ENCODE results near the gene SRSF9.
A peak's percentile ranks its signal among the peaks of the same experiment; 100 is the strongest.
"Not testable (repeated sequence)": the region's sequence is repeated elsewhere in the genome, so short reads cannot be mapped to it uniquely, and the experiment has no call there.

Gene SRSF9

DNA sequence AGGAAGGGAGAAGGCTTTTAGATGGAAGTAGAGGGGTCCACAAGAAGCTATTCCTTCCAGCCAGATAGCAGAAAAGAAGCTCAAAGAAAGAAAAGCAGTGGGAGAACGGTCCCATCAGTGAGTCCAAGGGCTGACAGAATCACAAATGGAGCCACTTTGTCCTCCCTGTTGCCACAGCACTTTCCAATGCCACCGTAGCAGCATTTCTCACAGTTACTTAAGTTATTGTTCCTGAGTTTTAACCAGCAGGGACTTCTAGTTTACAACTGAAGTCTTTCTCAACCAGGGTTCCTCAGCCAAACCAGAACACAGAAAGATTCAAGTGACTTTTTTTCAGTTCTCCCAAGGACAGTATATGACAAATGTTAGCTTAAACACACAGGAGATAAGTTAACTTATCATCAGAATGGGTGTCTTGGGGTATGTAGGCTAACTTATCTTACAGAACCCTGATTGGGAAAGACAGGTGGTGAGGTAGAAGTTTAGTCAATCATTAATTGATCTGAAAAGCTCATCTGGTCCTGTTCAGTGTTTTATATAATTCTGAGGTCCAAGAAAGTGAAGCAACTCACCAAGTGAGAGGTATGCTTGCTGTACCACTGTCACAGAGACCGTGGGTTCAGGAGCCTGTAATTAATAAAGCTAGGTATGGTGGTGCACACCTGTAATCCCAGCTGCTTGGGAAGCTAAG, 16.3 kb downstream of the SRSF9 start:
- Mint-ChIP-seq H3K27me3 (no peaks in the 10 kb centered on the region), H3K36me3 (peaks cover 11% of the 10 kb centered on the region), H3K27ac (no peak overlapping the region), H3K4me1 (peaks cover 14% of the 10 kb centered on the region), H3K9me3 (no peaks in the 10 kb centered on the region), H3K4me3 (no peak overlapping the region)
- ATAC-seq (ENCODE audit: low read depth): no peak
- DNase-seq (ENCODE audit: low spot score in 2 of 2): no peak

DNA sequence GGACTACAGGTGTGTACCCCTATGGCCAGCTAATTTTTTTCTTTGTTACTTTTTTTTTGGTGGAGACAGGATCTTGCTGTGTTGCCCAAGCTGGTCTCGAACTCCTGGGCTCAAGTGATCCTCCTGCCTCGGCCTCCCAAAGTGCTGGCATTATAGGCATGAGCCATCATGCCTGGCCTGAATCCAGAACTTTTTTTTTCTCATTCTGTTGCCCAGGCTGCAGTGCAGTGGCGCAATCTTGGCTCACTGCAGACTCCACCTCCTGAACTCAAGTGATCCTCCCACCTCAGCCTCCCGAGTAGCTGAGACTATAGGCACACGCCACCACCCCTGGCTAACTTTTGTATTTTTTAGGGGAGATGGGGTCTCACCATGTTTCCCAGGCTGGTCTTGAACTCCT, 17.0 kb downstream of the SRSF9 start:
- not testable (repeated sequence) for DNase-seq (ENCODE audit: low spot score in 2 of 2); H3K27ac Mint-ChIP-seq; H3K27me3 Mint-ChIP-seq; ATAC-seq (ENCODE audit: low read depth); H3K4me3 Mint-ChIP-seq; H3K9me3 Mint-ChIP-seq
- H3K36me3 Mint-ChIP-seq: peaks cover 11% of the 10 kb centered on the region
- peaks cover 16% of the 10 kb centered on the region for H3K4me1 Mint-ChIP-seq

DNA sequence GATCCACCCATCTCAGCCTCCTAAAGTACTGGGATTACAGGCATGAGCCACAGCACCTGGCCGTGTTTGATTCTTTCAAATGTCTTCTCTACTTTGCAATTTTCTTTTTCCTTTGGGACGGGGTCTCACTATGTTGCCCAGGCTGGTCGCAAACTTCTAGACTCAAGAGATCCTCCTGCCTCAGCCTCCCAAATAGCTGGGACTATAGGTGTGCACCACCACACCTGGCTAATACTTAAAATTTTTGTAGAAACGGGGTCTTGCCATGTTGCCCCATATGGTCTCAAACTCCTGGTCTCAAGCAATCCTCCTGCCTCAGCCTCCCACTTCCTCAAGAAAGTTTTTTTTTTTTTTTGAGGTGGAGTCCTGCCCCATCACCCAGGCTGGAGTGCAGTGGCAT, 21.6 kb downstream of the SRSF9 start:
- H3K4me3 Mint-ChIP-seq: peak overlapping the region; percentile 93
- H3K27ac Mint-ChIP-seq: no peak overlapping the region
- ATAC-seq (ENCODE audit: low read depth) (no peak), DNase-seq (ENCODE audit: low spot score in 2 of 2) (no peak)
- H3K9me3 Mint-ChIP-seq: no peaks in the 10 kb centered on the region
- H3K4me1 Mint-ChIP-seq: peaks cover 19% of the 10 kb centered on the region
- peaks cover 2% of the 10 kb centered on the region for H3K36me3 Mint-ChIP-seq
- no peaks in the 10 kb centered on the region for H3K27me3 Mint-ChIP-seq

GRCh38 chr12:120446844-120447178, 22.7 kb downstream of the SRSF9 start:
- not testable (repeated sequence) for H3K36me3 Mint-ChIP-seq; H3K27me3 Mint-ChIP-seq; DNase-seq (ENCODE audit: low spot score in 2 of 2); H3K9me3 Mint-ChIP-seq
- H3K4me3 Mint-ChIP-seq: peak overlapping the region; percentile 93
- peak overlapping the region; percentile 96 for H3K27ac Mint-ChIP-seq
- peak; percentile 8 for ATAC-seq (ENCODE audit: low read depth)
- peaks cover 19% of the 10 kb centered on the region for H3K4me1 Mint-ChIP-seq

- no peaks in the 10 kb centered on the region for H3K27me3 Mint-ChIP-seq
- peak within 1 kb of the TSS; percentile 96 for H3K27ac Mint-ChIP-seq
- peak; percentile 75 to 94 for DNase-seq (ENCODE audit: low spot score in 2 of 2)
- H3K9me3 Mint-ChIP-seq: no peaks in the 10 kb centered on the region
- ATAC-seq (ENCODE audit: low read depth): peak; percentile 97
- peaks cover 5% of the 10 kb centered on the region for H3K36me3 Mint-ChIP-seq
- peaks cover 19% of the 10 kb centered on the region for H3K4me1 Mint-ChIP-seq
- peak within 1 kb of the TSS; percentile 93 for H3K4me3 Mint-ChIP-seq
Observed at GRCh38 chr12:120445911-120446843, 23.4 kb downstream of the SRSF9 start, which contains the start of the genes GATC and TRIAP1. Gene GATC, plus strand, starts transcription at chr12:120446444. Its CDS starts 37 bp downstream, at chr12:120446481. Gene TRIAP1, minus strand, starts transcription at chr12:120446384. Its CDS starts 12 bp downstream, at chr12:120446372.

DNA sequence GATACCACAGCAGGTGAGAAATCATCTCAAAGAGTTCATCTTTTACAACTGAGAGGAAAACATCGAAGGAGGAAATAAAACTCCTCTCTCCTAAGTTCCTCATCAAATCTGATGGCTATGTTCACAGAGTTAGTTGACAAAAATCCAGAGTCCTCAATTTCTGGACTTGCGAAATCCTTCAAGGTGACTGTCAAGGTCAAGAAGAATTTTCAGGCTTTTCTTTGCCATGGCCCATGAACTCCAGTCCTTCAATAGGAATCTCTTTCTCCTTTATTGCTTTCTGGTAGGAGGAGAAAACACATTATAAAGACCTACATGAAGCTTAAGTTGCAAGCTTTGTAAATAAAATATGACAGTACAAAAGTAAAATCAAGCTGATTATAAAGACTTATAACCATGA, 24.9 kb downstream of the SRSF9 start:
- no peak for ATAC-seq (ENCODE audit: low read depth)
- H3K9me3 Mint-ChIP-seq: no peaks in the 10 kb centered on the region
- peak overlapping the region; percentile 38 for H3K27ac Mint-ChIP-seq
- H3K36me3 Mint-ChIP-seq: peaks cover 7% of the 10 kb centered on the region
- peak overlapping the region; percentile 93 for H3K4me3 Mint-ChIP-seq
- H3K27me3 Mint-ChIP-seq: no peaks in the 10 kb centered on the region
- H3K4me1 Mint-ChIP-seq: peaks cover 21% of the 10 kb centered on the region
- no peak for DNase-seq (ENCODE audit: low spot score in 2 of 2)

GRCh38 chr12:120439646-120440247, 29.8 kb downstream of the SRSF9 start:
- peak; percentile 59 to 74 for DNase-seq (ENCODE audit: low spot score in 2 of 2)
- H3K27me3 Mint-ChIP-seq: no peaks in the 10 kb centered on the region
- H3K36me3 Mint-ChIP-seq: peaks cover 6% of the 10 kb centered on the region
- peak; percentile 55 for ATAC-seq (ENCODE audit: low read depth)
- H3K9me3 Mint-ChIP-seq: no peaks in the 10 kb centered on the region
- peaks cover 13% of the 10 kb centered on the region for H3K4me1 Mint-ChIP-seq
- no peak overlapping the region for H3K27ac Mint-ChIP-seq
- peak overlapping the region; percentile 70 for H3K4me3 Mint-ChIP-seq

DNA sequence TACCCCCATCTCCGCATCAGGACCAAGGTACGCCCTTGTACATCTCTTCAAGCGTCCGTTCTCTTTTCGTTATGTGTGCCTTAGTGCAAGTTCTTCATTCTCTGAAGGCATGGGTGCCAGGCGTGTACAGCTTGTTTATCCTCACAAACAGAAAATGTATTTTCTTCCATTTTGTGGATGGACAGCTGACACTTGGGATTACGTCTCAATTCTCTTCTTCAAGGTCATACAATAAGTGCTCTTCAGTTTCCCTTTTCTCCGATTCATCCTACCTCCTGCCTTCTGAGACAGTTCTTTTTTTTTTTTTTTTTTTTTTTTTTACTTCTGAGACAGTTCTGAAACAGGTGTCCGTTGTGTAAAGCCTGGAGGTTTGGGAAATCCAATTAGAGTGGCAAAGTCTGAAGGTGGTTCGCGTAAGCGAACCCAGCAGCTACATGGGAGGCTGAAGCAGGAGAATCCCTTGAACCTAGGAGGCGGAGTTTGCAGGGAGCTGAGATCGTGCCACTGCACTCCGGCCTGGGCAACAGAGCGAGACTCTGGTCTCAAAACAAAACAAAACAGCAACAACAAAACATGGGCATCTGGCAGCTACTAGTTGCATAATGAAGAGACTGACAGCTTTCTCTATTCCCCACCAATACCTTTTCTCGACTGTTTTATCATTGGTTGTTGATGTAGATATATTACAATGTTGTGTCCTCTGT, 30.9 kb downstream of the SRSF9 start:
- no peaks in the 10 kb centered on the region for H3K9me3 Mint-ChIP-seq
- DNase-seq (ENCODE audit: low spot score in 2 of 2): no peak
- H3K4me1 Mint-ChIP-seq: peaks cover 13% of the 10 kb centered on the region
- ATAC-seq (ENCODE audit: low read depth): no peak
- no peaks in the 10 kb centered on the region for H3K27me3 Mint-ChIP-seq
- H3K27ac Mint-ChIP-seq: peak overlapping the region; percentile 91
- peaks cover 6% of the 10 kb centered on the region for H3K36me3 Mint-ChIP-seq
- H3K4me3 Mint-ChIP-seq: peak overlapping the region; percentile 98

GRCh38 chr12:120437735-120438494, 31.6 kb downstream of the SRSF9 start, which contains the start of gene COX6A1:
Gene COX6A1, plus strand, starts transcription at chr12:120438113. Its CDS starts 14 bp downstream, at chr12:120438127.
- Mint-ChIP-seq H3K27me3 (peaks cover under 1% of the 10 kb centered on the region), H3K9me3 (no peaks in the 10 kb centered on the region), H3K36me3 (peaks cover 6% of the 10 kb centered on the region), H3K27ac (peak within 1 kb of the TSS; percentile 91), H3K4me3 (peak within 1 kb of the TSS; percentile 98), H3K4me1 (peaks cover 13% of the 10 kb centered on the region)
- ATAC-seq (ENCODE audit: low read depth): peak; percentile 90
- peak; percentile 80 to 91 for DNase-seq (ENCODE audit: low spot score in 2 of 2)

GRCh38 chr12:120432772-120433525, 36.6 kb downstream of the SRSF9 start:
- ATAC-seq (ENCODE audit: low read depth) (no peak), DNase-seq (ENCODE audit: low spot score in 2 of 2) (no peak)
- Mint-ChIP-seq H3K9me3 (no peaks in the 10 kb centered on the region), H3K36me3 (no peaks in the 10 kb centered on the region), H3K4me3 (no peak overlapping the region), H3K4me1 (peaks cover 7% of the 10 kb centered on the region), H3K27ac (no peak overlapping the region), H3K27me3 (peaks cover 3% of the 10 kb centered on the region)

- no peak overlapping the region for H3K27ac Mint-ChIP-seq
- peaks cover 2% of the 10 kb centered on the region for H3K4me1 Mint-ChIP-seq
- no peak for ATAC-seq (ENCODE audit: low read depth)
- peaks cover 3% of the 10 kb centered on the region for H3K27me3 Mint-ChIP-seq
- no peak for DNase-seq (ENCODE audit: low spot score in 2 of 2)
- H3K9me3 Mint-ChIP-seq: no peaks in the 10 kb centered on the region
- no peak overlapping the region for H3K4me3 Mint-ChIP-seq
- H3K36me3 Mint-ChIP-seq: no peaks in the 10 kb centered on the region
Observed at GRCh38 chr12:120429368-120429767, 40.2 kb downstream of the SRSF9 start.

DNA sequence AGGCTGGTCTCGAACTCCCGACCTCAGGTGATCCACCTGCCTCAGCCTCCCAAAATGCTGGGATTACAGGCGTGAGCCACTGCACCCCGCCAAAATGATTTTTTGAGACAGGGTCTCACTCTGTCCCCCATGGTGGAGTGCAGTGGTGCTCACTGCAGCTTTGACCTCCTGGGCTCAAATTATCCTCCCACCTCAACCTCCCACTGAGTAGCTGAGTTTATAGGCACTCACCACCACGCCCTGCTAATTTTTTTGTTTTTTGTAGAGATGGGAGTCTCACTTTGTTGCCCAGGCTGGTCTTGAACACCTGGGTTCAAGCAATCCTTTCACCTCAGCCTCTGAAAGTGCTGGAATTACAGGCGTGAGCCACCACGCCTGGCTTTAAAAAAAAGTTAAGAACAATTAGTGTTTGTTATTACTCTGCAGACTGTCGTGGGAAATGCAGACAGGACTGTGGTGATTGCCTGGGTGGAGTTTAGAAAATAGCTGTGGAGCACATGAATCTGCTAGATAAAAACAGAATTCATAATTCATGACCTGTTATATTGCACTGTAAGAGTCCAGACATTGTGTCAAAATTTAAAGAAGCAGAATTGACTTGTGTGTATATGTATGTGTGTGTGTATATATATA, 40.8 kb downstream of the SRSF9 start:
- Mint-ChIP-seq H3K27me3 (peaks cover 3% of the 10 kb centered on the region), H3K9me3 (no peaks in the 10 kb centered on the region), H3K4me1 (peaks cover 2% of the 10 kb centered on the region), H3K27ac (no peak overlapping the region), H3K36me3 (no peaks in the 10 kb centered on the region), H3K4me3 (no peak overlapping the region)
- DNase-seq (ENCODE audit: low spot score in 2 of 2): no peak
- no peak for ATAC-seq (ENCODE audit: low read depth)
